Right lobe of liver (tissue), 6 donors: Measurements from ENCODE around the gene BMF. TPM values are rescaled to one million over a fixed set of nuclear protein-coding genes. Genes with fewer than 3 reads are reported as not detected.
A peak's percentile ranks its signal among the peaks of the same experiment; 100 is the strongest.

Experiments
- ATAC-seq, 4 donors: fragments of 200-7000 bp; cut with Tn5 transposase; one replicate each; pipeline ENCODE4 v1.9.1; 2020; ENCODE audit warnings: mild to moderate bottlenecking in 4 of 4, moderate library complexity in 4 of 4
- DNase-seq, 3 donors: peaks; one replicate each; pipeline ENCODE4 v3.0.0-alpha.2; 2020
- H3K27ac ChIP-seq, 3 donors: fragments of 200-600 bp; one replicate each; pipeline ENCODE4 v1.8.0; 2022
- H3K27me3 ChIP-seq, 2 donors: fragments of 200-600 bp; one replicate each; pipeline ENCODE4 v1.8.0; 2022
- H3K36me3 ChIP-seq, 4 donors: fragments of 200-600 bp; sonication (generic) in 1 of 4; one replicate each; pipeline versions ENCODE4 v1.5.1 to v1.8.0; 2017 to 2022; ENCODE audit warnings: control low read depth in 1 of 4
- H3K4me1 ChIP-seq, 4 donors: fragments of 200-600 bp; sonication (generic) in 1 of 4; one replicate each; pipeline versions ENCODE4 v1.5.1 to v1.8.0; 2017 to 2022; ENCODE audit warnings: control low read depth in 1 of 4
- H3K4me3 ChIP-seq, 3 donors: fragments of 200-600 bp; one replicate each; pipeline ENCODE4 v1.8.0; 2022
- H3K9me3 ChIP-seq, 4 donors: fragments of 200-600 bp; sonication (generic) in 1 of 4; one replicate each; pipeline versions ENCODE4 v1.5.1 to v1.8.0; 2017 to 2022; ENCODE audit warnings: control low read depth in 1 of 4
- POLR2A ChIP-seq: fragments of 450-650 bp; IDR thresholded peaks from one replicate; pipeline ENCODE4 v1.6.1; 2017; ENCODE audit warnings: antibody characterized with exemption, mild to moderate bottlenecking
- WGBS: methylation state at CpG from one replicate; pipeline ENCODE4 v1.1.6; 2018; ENCODE audit warnings: low coverage, low lambda C conversion rate; ENCODE audit not compliant: insufficient coverage; ENCODE audit errors: missing lambda C conversion rate; 5-methylcytosine and 5-hydroxymethylcytosine counted together
- intact Hi-C, 2 donors: fragments of 100-400 bp; cut with DNase I; formaldehyde crosslinking; loops; one replicate each; pipeline versions ENCODE4 v1.11.2 to v1.14.1; 2022
- total RNA-seq, 6 experiments: library from RNA; depleted of rRNA in 2 of 6; stranded (reverse); fragments of >200 nt in 2 of 6; fragmentation: NEBNext Ultra II Directional in 3 of 6; extraction: Animal tissue kit (Norgen Biotek cat#: 25700) in 3 of 6; gene quantifications; one replicate each; pipeline versions ENCODE4 v1.1.0 to v1.2.4, GENCODE V29; 2016 to 2023
- TF ChIP-seq, protein P1 (sequence below), 4 donors: fragments of 200-600 bp in 3 of 4; fragments of 450-650 bp in 1 of 4; IDR thresholded peaks; one replicate each; pipeline versions ENCODE4 v1.5.1 to v1.8.0; 2016 to 2022; ENCODE audit warnings: antibody characterized with exemption in 4 of 4, mild to moderate bottlenecking in 2 of 4
- donor health status: DM: no; HTN: yes; CAD: no.
- donor health status: DM: no; HTN: no; CAD: no.
- donor health status: DM: no; HTN: no; CAD: no.
- donor health status: DM: no; HTN: yes; CAD: no.
- donor health status: DM: no; HTN: yes; CAD: no.

BMF gene
- total RNA-seq, 6 experiments from 2014 or later = 1.7 to 7.3 (median 3.4) TPM

DNA sequence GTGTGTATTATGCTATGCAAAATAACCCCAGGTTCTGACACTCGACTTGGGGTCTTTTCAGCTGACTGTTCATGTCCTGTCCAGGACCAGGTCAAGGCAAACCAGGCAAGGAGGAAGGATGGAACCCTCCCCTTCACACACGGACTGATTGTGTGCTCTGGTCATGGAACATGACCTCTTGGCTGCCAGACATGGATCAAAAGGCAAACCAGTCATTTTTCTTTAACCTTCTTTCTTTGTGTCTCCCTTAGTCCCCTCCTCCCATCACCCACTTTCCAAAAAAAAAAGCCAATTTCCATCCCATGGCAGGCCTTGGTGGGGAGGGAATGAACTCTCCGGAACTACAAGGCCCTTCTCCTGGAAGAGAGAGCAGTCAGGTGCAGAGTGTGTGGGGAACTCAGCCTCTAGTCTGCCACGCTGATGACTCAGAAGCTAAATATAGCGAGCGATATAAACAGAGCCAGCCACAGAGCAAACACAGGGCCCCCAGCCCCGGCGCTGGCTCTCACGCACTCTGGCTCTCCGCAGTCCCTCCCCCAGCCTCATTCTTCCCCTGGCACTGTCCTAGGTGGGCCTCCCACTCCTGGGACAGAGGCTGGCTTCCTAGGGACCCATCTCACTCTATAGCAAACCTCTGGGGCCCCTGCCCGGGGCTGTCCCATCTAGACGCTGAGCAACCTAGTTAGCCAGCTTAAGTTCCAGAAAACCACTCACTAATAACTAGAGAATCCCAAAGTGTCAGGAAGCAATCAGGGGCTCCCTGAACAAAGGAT lies 10.0 kb downstream of the BMF start:
- Histone ChIP-seq H3K27me3 (no peaks in the 10 kb centered on the region), H3K4me1 (peaks cover 6 to 59% (median 32%) of the 10 kb centered on the region in 4 donors), H3K27ac (peak overlapping the region; percentile 64 to 72 (median 66)), H3K9me3 (no peaks in the 10 kb centered on the region), H3K4me3 (no peak overlapping the region), H3K36me3 (no peaks in the 10 kb centered on the region)
- ATAC-seq (peak; percentile 60 to 80 (median 72)), DNase-seq (peak in 2 of 3 donors; percentile 63 to 72)
- 11% methylated on average over 7 of the region's 12 CpGs for WGBS
- peak; percentile 30 for TF ChIP-seq POLR2A
- TF ChIP-seq, protein P1, sequence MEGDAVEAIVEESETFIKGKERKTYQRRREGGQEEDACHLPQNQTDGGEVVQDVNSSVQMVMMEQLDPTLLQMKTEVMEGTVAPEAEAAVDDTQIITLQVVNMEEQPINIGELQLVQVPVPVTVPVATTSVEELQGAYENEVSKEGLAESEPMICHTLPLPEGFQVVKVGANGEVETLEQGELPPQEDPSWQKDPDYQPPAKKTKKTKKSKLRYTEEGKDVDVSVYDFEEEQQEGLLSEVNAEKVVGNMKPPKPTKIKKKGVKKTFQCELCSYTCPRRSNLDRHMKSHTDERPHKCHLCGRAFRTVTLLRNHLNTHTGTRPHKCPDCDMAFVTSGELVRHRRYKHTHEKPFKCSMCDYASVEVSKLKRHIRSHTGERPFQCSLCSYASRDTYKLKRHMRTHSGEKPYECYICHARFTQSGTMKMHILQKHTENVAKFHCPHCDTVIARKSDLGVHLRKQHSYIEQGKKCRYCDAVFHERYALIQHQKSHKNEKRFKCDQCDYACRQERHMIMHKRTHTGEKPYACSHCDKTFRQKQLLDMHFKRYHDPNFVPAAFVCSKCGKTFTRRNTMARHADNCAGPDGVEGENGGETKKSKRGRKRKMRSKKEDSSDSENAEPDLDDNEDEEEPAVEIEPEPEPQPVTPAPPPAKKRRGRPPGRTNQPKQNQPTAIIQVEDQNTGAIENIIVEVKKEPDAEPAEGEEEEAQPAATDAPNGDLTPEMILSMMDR (IDR thresholded peaks at IDR 0.05) = no peak
- intact Hi-C loops = no loop called here

- Histone ChIP-seq H3K9me3 (no peaks in the 10 kb centered on the region), H3K4me1 (peaks cover 7 to 61% (median 31%) of the 10 kb centered on the region in 4 donors), H3K27ac (peak overlapping the region; percentile 45 to 72 (median 66)), H3K36me3 (no peaks in the 10 kb centered on the region), H3K4me3 (no peak overlapping the region), H3K27me3 (no peaks in the 10 kb centered on the region)
- DNase-seq = peak in 2 of 3 donors; percentile 56 to 61
- TF ChIP-seq POLR2A = no peak
- TF ChIP-seq, protein P1 (IDR thresholded peaks at IDR 0.05) = no peak
- ATAC-seq = peak in 3 of 4 donors; percentile 7 to 29 (median 17)
- intact Hi-C loops = no loop called here
- 41% methylated on average over 6 of the region's 10 CpGs for WGBS
Measured at GRCh38 chr15:40097968-40098476, 10.7 kb downstream of the BMF start.

GRCh38 chr15:40097096-40097967 lies 11.3 kb downstream of the BMF start:
- H3K27me3 ChIP-seq = no peaks in the 10 kb centered on the region
- H3K27ac ChIP-seq = peak overlapping the region in 2 of 3 donors; percentile 16 to 45
- DNase-seq (no peak), ATAC-seq (no peak)
- H3K9me3 ChIP-seq = no peaks in the 10 kb centered on the region
- H3K4me1 ChIP-seq = peaks cover 5 to 61% (median 33%) of the 10 kb centered on the region in 4 donors
- no peak overlapping the region for H3K4me3 ChIP-seq
- WGBS = 91% methylated on average over 3 of the region's 10 CpGs
- TF ChIP-seq POLR2A = no peak
- TF ChIP-seq, protein P1 (IDR thresholded peaks at IDR 0.05) = no peak
- no peaks in the 10 kb centered on the region for H3K36me3 ChIP-seq
- intact Hi-C loops = no loop called here

DNA sequence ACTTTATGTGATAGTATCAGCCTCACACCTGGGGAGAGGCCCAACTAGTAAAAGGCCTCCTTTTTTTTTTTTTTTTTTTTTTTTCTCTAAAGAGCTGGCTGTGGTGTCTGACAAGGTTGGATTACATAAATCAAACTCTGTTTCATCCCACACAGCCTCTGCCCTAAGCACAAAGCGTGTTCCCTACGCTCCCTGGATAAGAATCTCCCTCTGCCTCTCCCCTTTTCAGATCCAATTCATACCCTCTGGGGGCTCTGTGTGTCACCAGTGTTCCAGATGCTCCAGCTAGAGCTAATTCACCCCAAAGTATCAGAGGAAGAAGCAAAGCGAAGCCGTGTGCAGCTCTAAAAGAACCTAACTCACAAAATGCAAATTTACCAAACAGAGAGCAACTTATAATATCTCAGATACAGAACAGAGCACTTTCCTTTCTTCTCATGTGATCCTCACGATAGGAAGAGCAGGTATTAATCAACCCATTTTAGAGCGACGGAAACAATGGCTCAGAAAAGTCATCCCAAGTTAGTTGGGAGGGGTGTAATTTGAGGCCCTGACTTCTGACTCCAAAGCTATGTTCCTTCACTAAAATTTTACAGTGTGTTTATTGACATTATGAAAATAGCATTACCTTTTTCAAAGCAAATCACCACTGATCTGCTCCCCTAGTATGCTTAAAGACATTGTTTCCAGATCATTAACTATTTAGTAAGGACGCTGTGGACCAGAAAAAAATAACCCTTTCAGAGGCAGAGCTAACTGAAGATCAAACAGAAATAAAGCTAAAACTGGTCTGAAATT lies 12.4 kb downstream of the BMF start:
- Histone ChIP-seq H3K27me3 (no peaks in the 10 kb centered on the region), H3K4me3 (no peak overlapping the region), H3K9me3 (no peaks in the 10 kb centered on the region), H3K27ac (no peak overlapping the region), H3K4me1 (peaks cover 5 to 60% (median 33%) of the 10 kb centered on the region in 4 donors), H3K36me3 (no peaks in the 10 kb centered on the region)
- ATAC-seq (no peak), DNase-seq (no peak)
- WGBS = 91% methylated on average over 6 of the region's 8 CpGs
- TF ChIP-seq, protein P1 (IDR thresholded peaks at IDR 0.05) = no peak
- no peak for TF ChIP-seq POLR2A
- intact Hi-C loops = no loop called here
